SK-N-MC (cell line): ENCODE data around the gene ANKRD11.

Experiments
- DNase-seq: peaks from one replicate; pipeline ENCODE4 v3.0.0-alpha.2; 2011; ENCODE audit warnings: low read depth, low spot score
- H3K27ac ChIP-seq: fragments of 200-600 bp; sonication (generic); 2 replicates; pipeline ENCODE4 v1.5.1; 2016; ENCODE audit warnings: mixed run types
- H3K36me3 ChIP-seq: fragments of 200-600 bp; sonication (generic); 2 replicates; pipeline ENCODE4 v1.6.1; 2017; ENCODE audit warnings: antibody characterized with exemption, low read length, mixed read lengths; ENCODE audit not compliant: insufficient read depth
- H3K4me3 ChIP-seq: fragments of 200-600 bp; sonication (generic); 2 replicates; pipeline ENCODE4 v1.5.1; 2016
- H3K9ac ChIP-seq: fragments of 200-600 bp; sonication (generic); 2 replicates; pipeline ENCODE4 v1.8.0; 2017; ENCODE audit warnings: mixed run types, mixed read lengths; ENCODE audit not compliant: insufficient read length
- H3K9me3 ChIP-seq: fragments of 200-600 bp; sonication (generic); 2 replicates; pipeline ENCODE4 v1.6.1; 2017; ENCODE audit warnings: low read depth, mild to moderate bottlenecking, antibody characterized with exemption, low read length, moderate library complexity, mixed read lengths
- EZH2 ChIP-seq: fragments of 200-600 bp; sonication (generic); IDR thresholded peaks from one replicate; pipeline ENCODE4 v1.6.1; 2017; ENCODE audit warnings: antibody characterized with exemption
- FOXP2 ChIP-seq: optimal IDR thresholded peaks from 2 replicates; pipeline ENCODE3; 2011; ENCODE audit warnings: mild to moderate bottlenecking, moderate library complexity; ENCODE audit not compliant: insufficient read depth; ENCODE audit errors: extremely low read length, control extremely low read depth
- POLR2AphosphoS5 ChIP-seq: IDR thresholded peaks from 2 replicates; pipeline ENCODE4 v1.6.1; 2012; ENCODE audit warnings: mild to moderate bottlenecking, low read depth, low read length, borderline replicate concordance

Gene ANKRD11

GRCh38 chr16:89357055-89357816 lies 133.1 kb downstream of the ANKRD11 start:
- Histone ChIP-seq H3K4me3 (no peak overlapping the region), H3K9ac (no peak overlapping the region), H3K9me3 (no peaks in the 10 kb centered on the region), H3K27ac (no peak overlapping the region), H3K36me3 (no peaks in the 10 kb centered on the region; the same call in 1 of the 2 replicates)
- TF ChIP-seq EZH2 = no peak
- no peak for TF ChIP-seq POLR2AphosphoS5
- TF ChIP-seq FOXP2 = no peak
- DNase-seq = no peak

GRCh38 chr16:89355686-89356085 lies 134.7 kb downstream of the ANKRD11 start:
- H3K36me3 ChIP-seq = no peaks in the 10 kb centered on the region; the same call in 1 of the 2 replicates
- TF ChIP-seq POLR2AphosphoS5 (no peak), EZH2 (no peak), FOXP2 (no peak)
- H3K27ac ChIP-seq = no peak overlapping the region
- no peak for DNase-seq
- no peak overlapping the region for H3K4me3 ChIP-seq
- H3K9ac ChIP-seq = no peak overlapping the region
- no peaks in the 10 kb centered on the region for H3K9me3 ChIP-seq

DNA sequence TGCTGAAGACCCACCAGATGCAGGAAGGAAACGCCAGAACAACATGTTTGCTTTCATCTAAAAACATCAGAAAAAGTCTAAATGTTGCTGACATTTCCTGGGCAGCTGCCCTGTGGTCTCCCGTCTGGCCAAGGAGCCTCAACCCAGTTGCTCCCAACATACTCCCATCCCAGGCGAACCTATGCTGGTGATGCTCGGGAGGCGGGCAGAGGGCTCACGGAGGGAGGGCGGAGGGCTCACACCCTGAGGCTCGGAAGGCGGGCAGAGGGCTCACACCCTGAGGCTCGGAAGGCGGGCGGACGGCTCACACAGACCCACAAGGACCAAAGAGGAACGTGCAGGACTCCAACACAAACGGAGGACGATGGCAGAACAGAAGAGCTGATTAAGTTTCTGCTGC lies 135.4 kb downstream of the ANKRD11 start:
- Histone ChIP-seq H3K36me3 (no peaks in the 10 kb centered on the region; the same call in 1 of the 2 replicates), H3K27ac (no peak overlapping the region), H3K9ac (no peak overlapping the region), H3K4me3 (no peak overlapping the region), H3K9me3 (no peaks in the 10 kb centered on the region)
- no peak for DNase-seq
- TF ChIP-seq POLR2AphosphoS5 (no peak), EZH2 (no peak), FOXP2 (no peak)

- H3K4me3 ChIP-seq = no peak overlapping the region
- no peaks in the 10 kb centered on the region for H3K9me3 ChIP-seq
- no peak for DNase-seq
- no peaks in the 10 kb centered on the region; the same call in 1 of the 2 replicates for H3K36me3 ChIP-seq
- no peak overlapping the region for H3K27ac ChIP-seq
- H3K9ac ChIP-seq = no peak overlapping the region
- TF ChIP-seq FOXP2 (no peak), EZH2 (no peak), POLR2AphosphoS5 (no peak)
Observed at GRCh38 chr16:89354325-89354724, 136.0 kb downstream of the ANKRD11 start.

DNA sequence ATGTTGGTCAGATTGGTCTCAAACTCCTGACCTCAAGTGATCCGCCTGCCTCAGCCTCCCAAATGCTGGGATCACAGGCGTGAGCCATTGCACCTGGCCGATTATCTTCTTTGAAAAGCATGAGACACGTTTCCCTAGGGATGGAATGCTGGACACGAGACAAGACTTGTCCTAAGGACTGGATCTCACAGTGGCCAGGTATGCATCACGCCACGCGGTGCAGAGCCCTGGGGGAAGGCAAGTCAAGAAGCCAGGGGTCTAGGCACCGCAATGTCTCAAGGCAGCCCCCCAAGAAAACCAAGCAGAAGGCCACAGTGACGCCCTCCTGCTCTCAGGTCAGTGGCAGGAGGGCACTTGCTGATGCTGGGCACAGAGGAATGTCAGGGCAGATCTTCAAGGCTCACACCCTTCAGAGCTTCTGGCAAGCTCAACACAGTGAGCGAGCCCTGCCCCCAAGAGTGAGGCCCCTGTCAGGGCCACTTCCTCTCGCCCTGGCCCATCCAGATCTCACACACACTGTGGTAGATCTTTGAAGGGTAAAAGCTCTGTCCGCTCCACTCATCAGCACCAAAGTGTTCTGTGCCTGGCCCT lies 138.2 kb downstream of the ANKRD11 start:
- Histone ChIP-seq H3K4me3 (no peak overlapping the region), H3K36me3 (no peaks in the 10 kb centered on the region; the same call in 1 of the 2 replicates), H3K9me3 (no peaks in the 10 kb centered on the region), H3K27ac (no peak overlapping the region), H3K9ac (no peak overlapping the region)
- DNase-seq = no peak
- TF ChIP-seq EZH2 (no peak), FOXP2 (no peak), POLR2AphosphoS5 (no peak)

DNA sequence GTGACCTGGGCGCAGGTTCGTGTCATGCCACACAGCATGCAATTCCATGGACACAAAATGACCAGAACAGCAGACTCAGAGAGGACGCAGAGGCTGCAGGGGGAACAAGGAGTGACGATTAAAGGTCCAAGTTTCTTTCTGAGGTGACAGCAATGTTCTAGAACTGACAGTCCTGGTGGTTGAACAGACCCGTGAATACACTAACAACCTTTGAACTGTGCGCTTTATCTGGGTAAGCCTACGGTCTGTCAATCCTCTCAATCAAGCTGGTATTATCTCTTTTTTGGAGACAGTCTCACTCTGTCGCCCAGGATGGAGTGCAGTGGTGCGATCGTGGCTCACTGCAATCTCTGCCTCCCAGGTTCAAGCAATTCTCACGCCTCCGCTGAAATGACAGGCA lies 138.7 kb downstream of the ANKRD11 start:
- H3K36me3 ChIP-seq = no peaks in the 10 kb centered on the region
- no peak for DNase-seq
- TF ChIP-seq POLR2AphosphoS5 (no peak), EZH2 (no peak), FOXP2 (no peak)
- no peaks in the 10 kb centered on the region for H3K9me3 ChIP-seq
- no peak overlapping the region for H3K9ac ChIP-seq
- no peak overlapping the region for H3K27ac ChIP-seq
- no peak overlapping the region for H3K4me3 ChIP-seq

- no peak for TF ChIP-seq FOXP2
- H3K27ac ChIP-seq = no peak overlapping the region
- no peaks in the 10 kb centered on the region for H3K9me3 ChIP-seq
- H3K4me3 ChIP-seq = no peak overlapping the region
- no peak for DNase-seq
- no peaks in the 10 kb centered on the region for H3K36me3 ChIP-seq
- H3K9ac ChIP-seq = no peak overlapping the region
Observed at GRCh38 chr16:89350701-89351380, 139.5 kb downstream of the ANKRD11 start.

GRCh38 chr16:89349947-89350633 lies 140.3 kb downstream of the ANKRD11 start:
- no peak overlapping the region for H3K9ac ChIP-seq
- H3K4me3 ChIP-seq = no peak overlapping the region
- no peak for DNase-seq
- H3K27ac ChIP-seq = no peak overlapping the region
- H3K36me3 ChIP-seq = no peaks in the 10 kb centered on the region
- no peak for TF ChIP-seq EZH2
- TF ChIP-seq FOXP2 = no peak
- no peaks in the 10 kb centered on the region for H3K9me3 ChIP-seq
